ENCODE results near the gene TUBB6. TPM values are rescaled to one million over a fixed set of nuclear protein-coding genes. Genes with fewer than 3 reads are reported as not detected.

Gene TUBB6
- total RNA-seq, 1 donor from 2014 or later = 35.6 TPM

DNA sequence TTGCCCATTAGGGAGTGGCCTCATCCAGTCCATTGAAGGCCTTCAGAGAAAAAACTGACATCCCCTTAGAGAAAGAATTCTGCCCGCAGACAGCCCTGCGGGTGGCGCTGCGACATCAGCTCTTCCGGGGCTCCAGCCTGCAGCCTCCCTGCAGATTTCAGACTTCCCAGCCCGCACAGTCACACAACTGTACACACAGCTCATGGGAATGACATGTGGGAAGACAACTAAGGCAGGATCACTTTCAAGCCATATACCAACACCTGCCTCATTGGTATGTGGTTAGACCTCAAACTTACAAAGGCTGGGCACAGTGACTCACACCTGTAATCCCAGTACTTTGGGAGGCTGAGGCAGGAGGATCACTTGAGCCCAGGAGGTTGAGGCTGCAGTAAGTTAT is 24.8 kb upstream of the TUBB6 start:
- H3K9me3 Mint-ChIP-seq (ENCODE audit: unreplicated experiment) = no peaks in the 10 kb centered on the region
- H3K27ac Mint-ChIP-seq (ENCODE audit: unreplicated experiment) = no peak overlapping the region
- DNase-seq = no peak
- H3K4me1 Mint-ChIP-seq (ENCODE audit: low read depth, unreplicated experiment) = no peaks in the 10 kb centered on the region
- peaks cover 8% of the 10 kb centered on the region for H3K27me3 Mint-ChIP-seq (ENCODE audit: unreplicated experiment)
- no peak overlapping the region for H3K4me3 Mint-ChIP-seq (ENCODE audit: unreplicated experiment)
- H3K36me3 Mint-ChIP-seq (ENCODE audit: unreplicated experiment) = no peaks in the 10 kb centered on the region
- TF ChIP-seq, protein P1, sequence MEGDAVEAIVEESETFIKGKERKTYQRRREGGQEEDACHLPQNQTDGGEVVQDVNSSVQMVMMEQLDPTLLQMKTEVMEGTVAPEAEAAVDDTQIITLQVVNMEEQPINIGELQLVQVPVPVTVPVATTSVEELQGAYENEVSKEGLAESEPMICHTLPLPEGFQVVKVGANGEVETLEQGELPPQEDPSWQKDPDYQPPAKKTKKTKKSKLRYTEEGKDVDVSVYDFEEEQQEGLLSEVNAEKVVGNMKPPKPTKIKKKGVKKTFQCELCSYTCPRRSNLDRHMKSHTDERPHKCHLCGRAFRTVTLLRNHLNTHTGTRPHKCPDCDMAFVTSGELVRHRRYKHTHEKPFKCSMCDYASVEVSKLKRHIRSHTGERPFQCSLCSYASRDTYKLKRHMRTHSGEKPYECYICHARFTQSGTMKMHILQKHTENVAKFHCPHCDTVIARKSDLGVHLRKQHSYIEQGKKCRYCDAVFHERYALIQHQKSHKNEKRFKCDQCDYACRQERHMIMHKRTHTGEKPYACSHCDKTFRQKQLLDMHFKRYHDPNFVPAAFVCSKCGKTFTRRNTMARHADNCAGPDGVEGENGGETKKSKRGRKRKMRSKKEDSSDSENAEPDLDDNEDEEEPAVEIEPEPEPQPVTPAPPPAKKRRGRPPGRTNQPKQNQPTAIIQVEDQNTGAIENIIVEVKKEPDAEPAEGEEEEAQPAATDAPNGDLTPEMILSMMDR (IDR thresholded peaks at IDR 0.05; ENCODE audit: partially characterized antibody, unreplicated experiment) = no peak

DNA sequence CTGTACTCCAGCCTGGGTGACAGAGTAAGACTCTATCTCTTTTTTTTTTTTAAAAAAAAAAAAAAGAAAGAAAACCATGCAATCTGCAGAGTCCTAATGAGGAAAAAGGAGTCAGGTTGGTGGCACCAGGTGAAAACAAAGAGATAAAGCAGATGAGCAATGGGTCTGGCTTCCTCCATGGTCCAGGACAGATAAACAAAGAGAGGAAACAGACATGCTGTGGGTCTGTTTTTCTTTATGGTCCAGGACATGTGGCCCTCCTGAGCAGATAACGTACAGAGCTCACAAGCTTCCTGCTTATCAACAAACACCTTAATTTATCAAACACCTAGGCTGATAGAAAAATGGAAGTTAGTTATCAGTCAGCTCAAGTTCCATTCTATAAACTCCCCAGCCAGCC is 24.4 kb upstream of the TUBB6 start:
- H3K9me3 Mint-ChIP-seq (ENCODE audit: unreplicated experiment) = no peaks in the 10 kb centered on the region
- peaks cover under 1% of the 10 kb centered on the region for H3K4me1 Mint-ChIP-seq (ENCODE audit: low read depth, unreplicated experiment)
- no peak for DNase-seq
- H3K36me3 Mint-ChIP-seq (ENCODE audit: unreplicated experiment) = no peaks in the 10 kb centered on the region
- H3K27me3 Mint-ChIP-seq (ENCODE audit: unreplicated experiment) = peaks cover 10% of the 10 kb centered on the region
- no peak overlapping the region for H3K4me3 Mint-ChIP-seq (ENCODE audit: unreplicated experiment)
- H3K27ac Mint-ChIP-seq (ENCODE audit: unreplicated experiment) = no peak overlapping the region
- TF ChIP-seq, protein P1 (IDR thresholded peaks at IDR 0.05; ENCODE audit: partially characterized antibody, unreplicated experiment) = no peak

DNA sequence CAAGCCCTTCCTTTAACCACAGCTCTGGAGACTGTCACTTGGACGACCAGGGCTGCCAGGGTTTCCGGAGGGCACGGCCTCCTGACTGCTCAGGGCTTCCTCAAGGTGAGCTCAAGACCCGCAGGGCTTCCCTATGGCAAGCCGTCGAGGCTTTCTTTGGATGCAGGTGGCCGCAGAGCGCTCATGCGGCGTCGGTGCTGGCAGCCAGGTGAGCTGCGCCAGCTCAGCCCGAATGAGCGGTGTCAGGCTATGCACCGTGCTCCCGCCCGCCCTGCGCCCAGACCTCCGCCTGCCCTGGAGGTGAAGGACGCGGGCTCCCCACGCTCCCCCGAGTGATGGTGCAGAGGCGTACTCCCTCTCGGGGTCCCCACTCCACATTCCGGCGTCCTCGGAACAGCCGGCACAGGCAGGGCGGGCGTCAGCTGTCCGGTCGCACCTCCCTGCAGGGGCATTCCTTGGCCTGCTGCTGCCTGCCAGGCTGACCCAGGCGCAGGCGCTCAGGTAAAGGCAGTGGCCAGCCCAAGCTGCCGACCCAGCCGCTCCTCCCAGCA is 20.8 kb upstream of the TUBB6 start:
- no peaks in the 10 kb centered on the region for H3K9me3 Mint-ChIP-seq (ENCODE audit: unreplicated experiment)
- H3K27ac Mint-ChIP-seq (ENCODE audit: unreplicated experiment) = no peak overlapping the region
- TF ChIP-seq, protein P1 (IDR thresholded peaks at IDR 0.05; ENCODE audit: partially characterized antibody, unreplicated experiment) = no peak
- H3K36me3 Mint-ChIP-seq (ENCODE audit: unreplicated experiment) = no peaks in the 10 kb centered on the region
- peaks cover 10% of the 10 kb centered on the region for H3K4me1 Mint-ChIP-seq (ENCODE audit: low read depth, unreplicated experiment)
- H3K27me3 Mint-ChIP-seq (ENCODE audit: unreplicated experiment) = peaks cover 11% of the 10 kb centered on the region
- no peak for DNase-seq
- H3K4me3 Mint-ChIP-seq (ENCODE audit: unreplicated experiment) = no peak overlapping the region

DNA sequence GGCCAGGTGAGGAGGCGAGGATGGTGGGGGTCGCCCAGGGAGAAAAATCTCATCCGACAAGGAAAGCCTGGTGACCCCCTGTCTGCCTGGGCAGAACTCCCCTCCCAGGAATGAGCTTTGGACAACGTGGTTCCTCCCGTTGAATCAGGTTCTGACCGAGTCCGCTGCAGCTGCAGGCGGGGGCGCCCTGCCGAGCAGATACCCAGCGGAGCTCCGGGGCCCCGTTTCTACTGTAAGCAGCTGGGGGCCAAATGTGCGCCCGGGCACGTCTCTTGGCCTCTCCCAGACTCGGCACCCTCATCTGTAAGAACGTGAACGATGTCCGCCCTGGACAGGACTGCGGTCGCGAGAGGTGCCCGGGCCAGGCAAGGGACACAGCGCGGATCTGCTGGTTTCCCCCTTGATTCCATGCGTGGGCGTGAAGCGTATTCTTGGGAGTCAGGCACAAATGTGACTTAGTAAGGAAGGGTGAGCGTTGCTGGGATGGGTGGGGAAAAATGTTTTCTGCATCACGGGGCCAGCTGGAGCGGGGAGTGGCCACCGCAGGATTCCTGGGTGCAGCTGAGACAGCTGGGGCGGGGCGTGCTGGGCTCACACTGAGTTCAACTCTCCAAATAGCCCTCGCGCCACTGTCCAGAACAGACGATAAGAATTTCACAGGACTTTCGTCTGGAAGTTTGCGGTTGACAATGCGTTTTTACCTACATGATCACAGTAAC is 20.2 kb upstream of the TUBB6 start:
- Mint-ChIP-seq H3K36me3 (ENCODE audit: unreplicated experiment) (no peaks in the 10 kb centered on the region), H3K4me1 (ENCODE audit: low read depth, unreplicated experiment) (peaks cover 10% of the 10 kb centered on the region), H3K27me3 (ENCODE audit: unreplicated experiment) (peaks cover 11% of the 10 kb centered on the region), H3K27ac (ENCODE audit: unreplicated experiment) (no peak overlapping the region), H3K9me3 (ENCODE audit: unreplicated experiment) (no peaks in the 10 kb centered on the region), H3K4me3 (ENCODE audit: unreplicated experiment) (peak overlapping the region; percentile 91)
- DNase-seq = peak; percentile 41
- TF ChIP-seq, protein P1 (IDR thresholded peaks at IDR 0.05; ENCODE audit: partially characterized antibody, unreplicated experiment) = no peak

DNA sequence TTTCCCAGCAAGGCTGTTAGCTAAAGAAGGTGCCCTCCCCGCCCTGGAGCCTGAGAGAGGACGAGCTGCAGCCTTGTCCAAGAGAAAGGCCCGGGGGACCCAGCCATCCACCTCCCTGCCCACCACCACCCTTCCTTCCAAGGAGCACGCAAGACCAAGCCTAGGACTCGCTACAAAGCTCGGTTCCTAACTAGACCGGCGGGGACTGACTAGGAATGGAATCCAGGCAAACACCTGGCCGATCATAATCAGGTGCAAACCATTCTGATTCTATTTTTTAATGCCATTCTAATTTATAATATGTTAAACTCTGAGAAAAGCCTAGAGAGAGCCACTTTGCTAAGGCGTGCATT is 19.7 kb upstream of the TUBB6 start:
- Mint-ChIP-seq H3K27ac (ENCODE audit: unreplicated experiment) (no peak overlapping the region), H3K4me3 (ENCODE audit: unreplicated experiment) (peak overlapping the region; percentile 91), H3K36me3 (ENCODE audit: unreplicated experiment) (no peaks in the 10 kb centered on the region), H3K9me3 (ENCODE audit: unreplicated experiment) (no peaks in the 10 kb centered on the region), H3K27me3 (ENCODE audit: unreplicated experiment) (peaks cover 11% of the 10 kb centered on the region), H3K4me1 (ENCODE audit: low read depth, unreplicated experiment) (peaks cover 10% of the 10 kb centered on the region)
- TF ChIP-seq, protein P1 (IDR thresholded peaks at IDR 0.05; ENCODE audit: partially characterized antibody, unreplicated experiment) = no peak
- DNase-seq = no peak
